GM20000 (cell line): ENCODE results near the gene SLC3A2.

Experiments
- DNase-seq: peaks from one replicate; pipeline ENCODE4 v3.0.0; 2012; ENCODE audit warnings: low spot score
- TF ChIP-seq, protein P1 (sequence below): IDR thresholded peaks from 2 replicates; pipeline ENCODE4 v1.5.1; 2012; ENCODE audit warnings: mild to moderate bottlenecking, control low read depth; ENCODE audit errors: extremely low read depth, missing control alignments

Gene SLC3A2

GRCh38 chr11:62914416-62914815 lies 33.7 kb downstream of the SLC3A2 start:
- TF ChIP-seq, protein P1, sequence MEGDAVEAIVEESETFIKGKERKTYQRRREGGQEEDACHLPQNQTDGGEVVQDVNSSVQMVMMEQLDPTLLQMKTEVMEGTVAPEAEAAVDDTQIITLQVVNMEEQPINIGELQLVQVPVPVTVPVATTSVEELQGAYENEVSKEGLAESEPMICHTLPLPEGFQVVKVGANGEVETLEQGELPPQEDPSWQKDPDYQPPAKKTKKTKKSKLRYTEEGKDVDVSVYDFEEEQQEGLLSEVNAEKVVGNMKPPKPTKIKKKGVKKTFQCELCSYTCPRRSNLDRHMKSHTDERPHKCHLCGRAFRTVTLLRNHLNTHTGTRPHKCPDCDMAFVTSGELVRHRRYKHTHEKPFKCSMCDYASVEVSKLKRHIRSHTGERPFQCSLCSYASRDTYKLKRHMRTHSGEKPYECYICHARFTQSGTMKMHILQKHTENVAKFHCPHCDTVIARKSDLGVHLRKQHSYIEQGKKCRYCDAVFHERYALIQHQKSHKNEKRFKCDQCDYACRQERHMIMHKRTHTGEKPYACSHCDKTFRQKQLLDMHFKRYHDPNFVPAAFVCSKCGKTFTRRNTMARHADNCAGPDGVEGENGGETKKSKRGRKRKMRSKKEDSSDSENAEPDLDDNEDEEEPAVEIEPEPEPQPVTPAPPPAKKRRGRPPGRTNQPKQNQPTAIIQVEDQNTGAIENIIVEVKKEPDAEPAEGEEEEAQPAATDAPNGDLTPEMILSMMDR = no peak
- no peak for DNase-seq

DNA sequence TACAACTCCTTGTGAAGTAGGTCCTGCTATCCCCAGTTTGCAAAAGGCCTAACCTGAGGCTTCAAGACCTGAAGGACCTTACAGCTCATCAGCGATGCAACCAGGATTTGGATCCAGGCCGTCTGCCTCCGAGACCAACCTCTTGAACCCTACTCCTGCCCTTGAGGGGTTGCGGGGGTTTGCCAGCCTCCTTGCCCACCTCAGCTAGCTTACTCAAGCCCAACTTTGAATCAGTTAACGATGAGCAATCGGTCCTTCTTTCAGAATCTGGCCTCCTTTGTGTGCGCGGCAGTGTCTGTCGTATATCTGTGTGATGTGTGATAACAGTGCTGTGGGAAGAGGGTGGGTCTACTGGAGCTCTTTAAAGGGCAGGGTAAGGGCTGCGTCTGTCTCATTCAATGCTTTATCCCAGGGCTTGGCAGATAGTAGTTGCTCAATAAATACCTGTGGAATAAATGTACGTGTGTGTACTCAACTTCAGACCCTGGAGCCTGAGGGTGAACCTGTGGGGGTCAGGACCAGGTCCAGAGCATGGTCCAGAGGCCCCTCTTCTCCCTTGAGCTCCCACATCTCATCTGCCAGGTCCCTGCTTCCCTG lies 37.3 kb downstream of the SLC3A2 start:
- TF ChIP-seq, protein P1 = no peak
- DNase-seq = no peak

GRCh38 chr11:62918531-62918930 lies 37.8 kb downstream of the SLC3A2 start:
- no peak for DNase-seq
- TF ChIP-seq, protein P1 = no peak

- DNase-seq = no peak
- TF ChIP-seq, protein P1 = no peak
Observed at GRCh38 chr11:62919476-62919875, 38.8 kb downstream of the SLC3A2 start.

DNA sequence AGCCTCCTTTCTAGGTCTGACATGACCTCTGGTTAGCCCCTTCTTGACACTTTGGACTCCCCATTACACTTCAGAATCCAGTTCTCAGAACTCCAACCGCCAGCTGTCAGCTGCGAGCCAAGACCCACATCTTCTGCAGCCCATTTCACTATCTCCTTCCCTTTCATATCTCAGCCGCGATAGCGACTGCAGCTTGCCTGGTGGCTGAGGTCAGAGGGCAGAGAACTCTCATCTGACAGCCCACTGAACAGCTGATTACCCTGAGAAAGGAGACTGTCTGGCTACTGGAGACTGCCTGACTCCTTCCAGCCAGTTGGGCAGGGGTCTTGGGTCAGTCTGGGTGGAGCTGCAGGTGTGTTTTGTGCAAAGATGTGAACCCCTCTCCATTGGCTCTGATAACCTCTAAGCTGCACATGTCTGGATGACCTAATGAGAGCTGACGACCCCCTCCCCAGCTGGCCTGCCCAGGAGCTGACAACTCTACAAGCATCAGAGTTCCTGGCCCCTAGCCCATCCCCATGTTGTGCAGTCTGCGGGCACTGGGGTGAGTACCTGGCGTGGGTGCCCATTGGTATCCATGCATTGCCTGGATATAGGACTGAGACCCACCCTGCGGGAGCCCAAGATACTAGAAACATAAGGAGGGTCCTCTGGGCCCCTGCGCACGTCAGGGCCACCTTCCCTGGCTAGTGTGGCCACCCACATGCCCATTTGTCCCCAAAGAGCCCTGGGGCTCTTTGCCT lies 39.4 kb downstream of the SLC3A2 start:
- TF ChIP-seq, protein P1 = no peak
- DNase-seq = no peak

GRCh38 chr11:62921201-62921572 lies 40.5 kb downstream of the SLC3A2 start, which contains the start of gene CHRM1:
Gene CHRM1, minus strand, starts transcription at chr11:62921363. Its CDS starts 10,263 bp downstream, at chr11:62911100.
- TF ChIP-seq, protein P1 = no peak
- DNase-seq = no peak

GRCh38 chr11:62921573-62922188 lies 41.0 kb downstream of the SLC3A2 start:
- no peak for DNase-seq
- TF ChIP-seq, protein P1 = no peak
